22Rv1 (cell line): Measurements from ENCODE around the gene TBCB.
"Not testable (repeated sequence)": the region's sequence is repeated elsewhere in the genome, so short reads cannot be mapped to it uniquely, and the experiment has no call there.

Source experiments
- H3K27ac ChIP-seq: fragments of 450-650 bp; 2 replicates; pipeline ENCODE4 v1.5.1; 2017
- ZFX ChIP-seq: fragments of 450-650 bp; IDR thresholded peaks from 2 replicates; pipeline ENCODE4 v1.6.1; 2017; ENCODE audit warnings: antibody characterized with exemption, borderline replicate concordance
- TF ChIP-seq, protein P1 (sequence below): fragments of 450-650 bp; IDR thresholded peaks from 2 replicates; pipeline ENCODE4 v1.5.1; 2017; ENCODE audit warnings: mild to moderate bottlenecking

TBCB gene

DNA sequence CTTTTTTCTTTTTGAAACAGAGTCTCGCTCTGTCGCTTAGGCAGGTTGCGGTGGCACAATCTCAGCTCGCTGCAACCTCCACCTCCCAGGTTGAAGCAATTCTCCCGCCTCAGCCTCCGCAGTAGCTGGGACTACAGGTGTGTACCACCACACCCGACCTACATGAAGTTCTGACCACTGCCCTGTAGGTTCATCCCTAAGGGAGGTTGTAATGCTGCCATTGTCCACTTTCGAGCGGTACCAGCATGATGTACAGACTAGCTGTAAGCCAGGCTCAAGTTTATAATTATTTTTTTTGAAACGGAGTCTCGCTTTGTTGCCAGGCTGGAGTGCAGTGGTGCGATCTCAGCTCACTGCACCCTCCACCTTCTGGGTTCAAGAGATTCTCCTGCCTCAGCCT, 48.5 kb downstream of the TBCB start:
- TF ChIP-seq ZFX = no peak
- TF ChIP-seq, protein P1, sequence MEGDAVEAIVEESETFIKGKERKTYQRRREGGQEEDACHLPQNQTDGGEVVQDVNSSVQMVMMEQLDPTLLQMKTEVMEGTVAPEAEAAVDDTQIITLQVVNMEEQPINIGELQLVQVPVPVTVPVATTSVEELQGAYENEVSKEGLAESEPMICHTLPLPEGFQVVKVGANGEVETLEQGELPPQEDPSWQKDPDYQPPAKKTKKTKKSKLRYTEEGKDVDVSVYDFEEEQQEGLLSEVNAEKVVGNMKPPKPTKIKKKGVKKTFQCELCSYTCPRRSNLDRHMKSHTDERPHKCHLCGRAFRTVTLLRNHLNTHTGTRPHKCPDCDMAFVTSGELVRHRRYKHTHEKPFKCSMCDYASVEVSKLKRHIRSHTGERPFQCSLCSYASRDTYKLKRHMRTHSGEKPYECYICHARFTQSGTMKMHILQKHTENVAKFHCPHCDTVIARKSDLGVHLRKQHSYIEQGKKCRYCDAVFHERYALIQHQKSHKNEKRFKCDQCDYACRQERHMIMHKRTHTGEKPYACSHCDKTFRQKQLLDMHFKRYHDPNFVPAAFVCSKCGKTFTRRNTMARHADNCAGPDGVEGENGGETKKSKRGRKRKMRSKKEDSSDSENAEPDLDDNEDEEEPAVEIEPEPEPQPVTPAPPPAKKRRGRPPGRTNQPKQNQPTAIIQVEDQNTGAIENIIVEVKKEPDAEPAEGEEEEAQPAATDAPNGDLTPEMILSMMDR = no peak
- H3K27ac ChIP-seq = peak overlapping the region; percentile 92; the same call in 1 of the 2 replicates

DNA sequence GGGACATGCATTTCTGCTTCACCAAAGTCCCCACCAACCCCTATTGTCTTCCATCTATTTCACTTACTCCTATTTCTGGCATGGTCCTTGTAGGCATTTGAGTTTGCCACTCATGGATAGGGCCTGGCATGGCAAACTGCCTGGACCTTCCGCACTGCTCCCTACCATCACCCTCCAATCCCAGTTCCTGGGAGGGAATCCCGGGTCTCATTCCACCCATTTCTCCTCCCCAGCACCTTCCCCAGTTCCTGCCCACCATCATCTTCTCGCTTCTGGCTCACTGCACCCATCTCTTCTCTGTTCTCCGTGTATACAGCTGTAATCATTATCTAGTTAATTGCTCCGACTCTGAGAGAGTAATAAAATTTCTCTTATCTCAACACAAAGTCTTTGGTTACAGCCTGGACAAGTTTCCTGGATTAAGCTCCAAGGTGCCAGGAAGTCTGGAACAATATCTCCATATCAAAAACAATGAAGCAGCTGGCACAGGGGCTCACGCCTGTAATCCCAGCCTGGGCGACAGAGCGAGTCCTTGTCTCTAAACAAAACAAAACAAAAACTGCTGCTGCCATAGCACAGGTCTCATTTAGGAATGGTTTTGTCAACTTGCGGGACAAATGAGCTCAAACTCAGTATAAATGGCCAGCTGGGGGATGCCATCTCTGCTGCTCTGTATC, 54.0 kb downstream of the TBCB start:
- no peak for TF ChIP-seq ZFX
- TF ChIP-seq, protein P1 = no peak
- H3K27ac ChIP-seq = peak overlapping the region; percentile 92

DNA sequence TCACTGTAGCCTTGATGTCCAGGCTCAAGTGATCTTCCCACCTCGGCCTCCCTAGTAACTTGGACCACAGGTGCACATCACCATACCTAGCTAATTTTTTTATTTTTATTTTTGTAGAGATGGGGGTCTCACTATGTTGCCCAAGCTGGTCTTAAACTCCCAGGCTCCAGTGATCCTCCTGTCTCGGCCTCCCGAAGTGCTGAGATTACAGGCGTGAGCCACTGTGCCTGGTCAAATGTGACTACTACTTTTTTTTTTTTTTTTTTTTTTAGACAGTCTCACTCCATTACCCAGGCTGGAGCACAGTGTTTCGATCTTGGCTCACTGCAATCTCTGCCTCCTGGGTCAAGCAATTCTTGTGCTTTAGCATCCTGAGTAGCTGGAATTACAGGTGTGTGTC, 57.6 kb downstream of the TBCB start:
- TF ChIP-seq, protein P1 = no peak
- no peak for TF ChIP-seq ZFX
- no peak overlapping the region for H3K27ac ChIP-seq

DNA sequence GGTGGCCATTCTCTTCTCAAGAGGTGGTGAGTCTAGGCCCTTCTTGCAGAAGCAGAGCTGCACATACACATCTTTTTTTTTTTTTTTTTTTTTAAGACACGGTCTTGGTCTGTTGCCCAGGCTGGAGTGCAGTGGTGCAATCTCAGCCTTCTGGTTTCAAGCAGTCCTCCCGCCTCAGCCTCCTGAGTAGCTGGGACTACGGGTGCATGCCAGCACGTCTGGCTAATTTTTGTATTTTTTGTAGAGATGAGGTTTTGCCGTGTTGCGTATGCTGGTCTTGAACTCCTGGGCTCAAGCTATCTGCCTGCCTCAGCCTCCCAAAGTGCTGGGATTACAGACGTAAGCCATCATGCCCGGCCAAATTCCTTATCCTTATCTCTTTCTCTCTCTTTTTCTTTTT, 58.6 kb downstream of the TBCB start:
- not testable (repeated sequence) for H3K27ac ChIP-seq
